22Rv1 (cell line): ENCODE results near the gene SLC15A3.

Experiments used
- ZFX ChIP-seq: fragments of 450-650 bp; IDR thresholded peaks from 2 replicates; pipeline ENCODE4 v1.6.1; 2017; ENCODE audit warnings: antibody characterized with exemption, borderline replicate concordance
- TF ChIP-seq, protein P1 (sequence below): fragments of 450-650 bp; IDR thresholded peaks from 2 replicates; pipeline ENCODE4 v1.5.1; 2017; ENCODE audit warnings: mild to moderate bottlenecking

DNA sequence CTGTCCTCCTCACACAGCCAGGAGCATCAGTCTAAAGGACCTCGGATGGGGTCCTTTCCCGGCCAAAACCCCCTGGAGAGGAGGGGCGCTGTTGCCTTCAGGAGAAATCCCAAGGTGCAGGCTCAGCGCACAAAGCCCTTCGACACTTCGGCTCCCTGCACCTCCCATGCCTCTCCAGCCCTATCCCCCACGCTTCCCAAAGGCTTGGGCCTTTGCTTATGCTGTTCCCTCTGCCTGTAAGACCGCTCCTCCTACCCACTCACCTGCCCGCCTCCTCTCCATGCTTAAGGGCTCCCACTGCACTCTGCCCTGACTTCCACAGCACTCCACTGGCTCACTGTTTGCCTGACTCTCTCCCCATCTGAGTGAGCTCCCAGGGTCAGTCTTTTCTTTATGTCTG is 13.5 kb downstream of the SLC15A3 start:
- TF ChIP-seq, protein P1, sequence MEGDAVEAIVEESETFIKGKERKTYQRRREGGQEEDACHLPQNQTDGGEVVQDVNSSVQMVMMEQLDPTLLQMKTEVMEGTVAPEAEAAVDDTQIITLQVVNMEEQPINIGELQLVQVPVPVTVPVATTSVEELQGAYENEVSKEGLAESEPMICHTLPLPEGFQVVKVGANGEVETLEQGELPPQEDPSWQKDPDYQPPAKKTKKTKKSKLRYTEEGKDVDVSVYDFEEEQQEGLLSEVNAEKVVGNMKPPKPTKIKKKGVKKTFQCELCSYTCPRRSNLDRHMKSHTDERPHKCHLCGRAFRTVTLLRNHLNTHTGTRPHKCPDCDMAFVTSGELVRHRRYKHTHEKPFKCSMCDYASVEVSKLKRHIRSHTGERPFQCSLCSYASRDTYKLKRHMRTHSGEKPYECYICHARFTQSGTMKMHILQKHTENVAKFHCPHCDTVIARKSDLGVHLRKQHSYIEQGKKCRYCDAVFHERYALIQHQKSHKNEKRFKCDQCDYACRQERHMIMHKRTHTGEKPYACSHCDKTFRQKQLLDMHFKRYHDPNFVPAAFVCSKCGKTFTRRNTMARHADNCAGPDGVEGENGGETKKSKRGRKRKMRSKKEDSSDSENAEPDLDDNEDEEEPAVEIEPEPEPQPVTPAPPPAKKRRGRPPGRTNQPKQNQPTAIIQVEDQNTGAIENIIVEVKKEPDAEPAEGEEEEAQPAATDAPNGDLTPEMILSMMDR = no peak
- TF ChIP-seq ZFX = no peak
